Uterus (tissue), 2 donors: Measurements from ENCODE around the gene SCYL1.

Experiments
- POLR2A ChIP-seq, 2 donors: fragments of 450-650 bp; IDR thresholded peaks; one replicate each; pipeline ENCODE4 v1.6.1; 2016; ENCODE audit warnings: antibody characterized with exemption in 2 of 2, mild to moderate bottlenecking in 1 of 2, moderate library complexity in 1 of 2
- TF ChIP-seq, protein P1 (sequence below), 4 experiments: fragments of 200-600 bp in 2 of 4; fragments of 450-650 bp in 2 of 4; sonication (generic) in 2 of 4; IDR thresholded peaks; one replicate each; pipeline ENCODE4 v1.5.1; 2016 to 2019; ENCODE audit warnings: antibody characterized with exemption in 4 of 4, mild to moderate bottlenecking in 2 of 4, moderate library complexity in 1 of 4

DNA sequence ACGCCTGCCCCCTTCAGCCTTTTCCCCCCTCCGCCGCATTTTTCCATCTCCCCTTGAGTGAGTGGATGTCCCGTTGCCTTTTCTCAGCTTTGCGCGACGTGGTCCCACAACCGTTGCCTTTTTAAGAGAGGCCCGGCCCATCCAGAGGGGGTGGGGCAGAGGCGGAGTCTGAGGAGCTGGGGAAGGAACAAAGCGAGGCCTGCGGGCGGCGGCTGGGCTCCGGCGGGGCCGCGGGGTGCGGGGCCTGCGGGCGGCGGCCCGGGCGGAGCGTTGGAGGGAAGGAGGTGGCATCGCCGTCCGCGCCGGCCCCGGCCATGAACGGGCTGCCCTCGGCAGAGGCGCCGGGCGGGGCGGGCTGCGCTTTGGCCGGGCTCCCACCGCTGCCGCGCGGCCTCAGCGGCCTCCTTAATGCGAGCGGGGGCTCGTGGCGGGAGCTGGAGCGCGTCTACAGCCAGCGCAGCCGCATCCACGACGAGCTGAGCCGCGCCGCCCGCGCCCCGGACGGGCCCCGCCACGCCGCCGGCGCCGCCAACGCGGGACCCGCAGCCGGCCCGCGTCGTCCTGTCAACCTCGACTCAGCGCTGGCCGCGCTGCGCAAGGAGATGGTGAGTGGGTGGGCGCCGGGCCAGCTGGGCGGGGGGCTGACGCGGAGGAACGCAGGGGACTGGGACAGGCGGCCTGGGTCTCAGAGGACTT lies 47.6 kb downstream of the SCYL1 start, which contains the start of gene FAM89B:
- TF ChIP-seq, protein P1, sequence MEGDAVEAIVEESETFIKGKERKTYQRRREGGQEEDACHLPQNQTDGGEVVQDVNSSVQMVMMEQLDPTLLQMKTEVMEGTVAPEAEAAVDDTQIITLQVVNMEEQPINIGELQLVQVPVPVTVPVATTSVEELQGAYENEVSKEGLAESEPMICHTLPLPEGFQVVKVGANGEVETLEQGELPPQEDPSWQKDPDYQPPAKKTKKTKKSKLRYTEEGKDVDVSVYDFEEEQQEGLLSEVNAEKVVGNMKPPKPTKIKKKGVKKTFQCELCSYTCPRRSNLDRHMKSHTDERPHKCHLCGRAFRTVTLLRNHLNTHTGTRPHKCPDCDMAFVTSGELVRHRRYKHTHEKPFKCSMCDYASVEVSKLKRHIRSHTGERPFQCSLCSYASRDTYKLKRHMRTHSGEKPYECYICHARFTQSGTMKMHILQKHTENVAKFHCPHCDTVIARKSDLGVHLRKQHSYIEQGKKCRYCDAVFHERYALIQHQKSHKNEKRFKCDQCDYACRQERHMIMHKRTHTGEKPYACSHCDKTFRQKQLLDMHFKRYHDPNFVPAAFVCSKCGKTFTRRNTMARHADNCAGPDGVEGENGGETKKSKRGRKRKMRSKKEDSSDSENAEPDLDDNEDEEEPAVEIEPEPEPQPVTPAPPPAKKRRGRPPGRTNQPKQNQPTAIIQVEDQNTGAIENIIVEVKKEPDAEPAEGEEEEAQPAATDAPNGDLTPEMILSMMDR (IDR thresholded peaks at IDR 0.05), result peak in 1 of 4 experiments; percentile 2
- TF ChIP-seq POLR2A (IDR thresholded peaks at IDR 0.05), result peak; percentile 63 to 82
